Activated naive CD8-positive, alpha-beta T cell treated with anti-CD3 and anti-CD28 coated beads, Interleukin-2, amount 50 U/mL, for 16 hours (primary cell): ENCODE measurements around the gene TCF25.
"Not testable (repeated sequence)": the region's sequence is repeated elsewhere in the genome, so short reads cannot be mapped to it uniquely, and the experiment has no call there.

Experiments
- DNase-seq: peaks from one replicate; pipeline ENCODE4 v3.0.0-alpha.2; 2020; ENCODE audit warnings: low read depth, low spot score

Gene TCF25

GRCh38 chr16:89904606-89905510 lies 31.5 kb downstream of the TCF25 start:
- no peak for DNase-seq

GRCh38 chr16:89905511-89906139 lies 32.2 kb downstream of the TCF25 start:
- no peak for DNase-seq

GRCh38 chr16:89906140-89907025 lies 33.0 kb downstream of the TCF25 start:
- DNase-seq = no peak

GRCh38 chr16:89907055-89907814 lies 33.8 kb downstream of the TCF25 start:
- no peak for DNase-seq

- DNase-seq = no peak
These were observed 34.8 kb downstream of the TCF25 start for GRCh38 chr16:89908236-89908635.

GRCh38 chr16:89909777-89910716 lies 36.7 kb downstream of the TCF25 start:
- peak; percentile 19 for DNase-seq

GRCh38 chr16:89910717-89911354 lies 37.4 kb downstream of the TCF25 start:
- DNase-seq = no peak

- DNase-seq = no peak
These were observed 38.0 kb downstream of the TCF25 start for GRCh38 chr16:89911375-89911774.

GRCh38 chr16:89912143-89912542 lies 38.8 kb downstream of the TCF25 start:
- DNase-seq = no peak

GRCh38 chr16:89912627-89913026 lies 39.2 kb downstream of the TCF25 start:
- no peak for DNase-seq

GRCh38 chr16:89913408-89914387 lies 40.3 kb downstream of the TCF25 start:
- no peak for DNase-seq

GRCh38 chr16:89914642-89915285 lies 41.4 kb downstream of the TCF25 start:
- DNase-seq = not testable (repeated sequence)

GRCh38 chr16:89915303-89916232 lies 42.2 kb downstream of the TCF25 start:
- DNase-seq = no peak

GRCh38 chr16:89917773-89918452 lies 44.5 kb downstream of the TCF25 start:
- DNase-seq = peak; percentile 35

- DNase-seq = no peak
These were observed 45.3 kb downstream of the TCF25 start, which contains the start of gene MC1R for GRCh38 chr16:89918453-89919347. Gene MC1R, plus strand, starts transcription at chr16:89918862. Its CDS starts 397 bp downstream, at chr16:89919259.
